K562 (cell line): ENCODE results near the gene PIK3CD. TPM values are rescaled to one million over a fixed set of nuclear protein-coding genes. Genes with fewer than 3 reads are reported as not detected.
A peak's percentile ranks its signal among the peaks of the same experiment; 100 is the strongest.

ENCODE experiments used
- ERF ChIP-seq: fragments of 450-650 bp; formaldehyde crosslinking; IDR thresholded peaks from 2 replicates; pipeline ENCODE4 v1.4.0; 2020; ENCODE audit warnings: mild to moderate bottlenecking, mixed read lengths
- HCFC1 ChIP-seq: IDR thresholded peaks from 2 replicates; pipeline ENCODE4 v1.6.1; 2012; ENCODE audit warnings: low read depth, low read length, improper control_type of control experiment
- HDGF ChIP-seq: fragments of 450-650 bp; IDR thresholded peaks from 2 replicates; pipeline ENCODE4 v1.6.1; 2016
- JUND ChIP-seq, 2 experiments: IDR thresholded peaks; 2 replicates in 1 of 2; 3 replicates in 1 of 2; pipeline ENCODE4 v1.6.1; 2011; ENCODE audit warnings: borderline replicate concordance in 2 of 2, low read depth in 2 of 2, low read length in 2 of 2, improper control_type of control experiment in 1 of 2, missing biosample characterization in 1 of 2, missing genetic modification characterization in 1 of 2, missing genetic modification reagents in 1 of 2
- MXI1 ChIP-seq: IDR thresholded peaks from 2 replicates; pipeline ENCODE4 v1.6.1; 2011; ENCODE audit warnings: low read depth, mild to moderate bottlenecking, improper control_type of control experiment, low read length
- NFE2L1 ChIP-seq: fragments of 450-650 bp; IDR thresholded peaks from 2 replicates; pipeline ENCODE4 v1.6.1; 2016; ENCODE audit warnings: missing genetic modification characterization, low read depth, mild to moderate bottlenecking, missing compliant biosample characterization, moderate library complexity, borderline replicate concordance
- NR3C1 ChIP-seq: sonication (generic); formaldehyde crosslinking; IDR thresholded peaks from 2 replicates; pipeline ENCODE4 v1.8.1; 2022; ENCODE audit warnings: missing genetic modification reagents
- PURB ChIP-seq: sonication (generic); formaldehyde crosslinking; IDR thresholded peaks from 2 replicates; pipeline ENCODE4 v1.9.0; 2021; ENCODE audit warnings: low read depth, mild to moderate bottlenecking, missing genetic modification reagents
- YY1 ChIP-seq, 3 experiments: IDR thresholded peaks; 2 replicates each; pipeline ENCODE4 v1.6.1; 2011; ENCODE audit warnings: low read length in 2 of 3, mild to moderate bottlenecking in 2 of 3, moderate library complexity in 2 of 3, borderline replicate concordance in 1 of 3, control low read depth in 1 of 3, low read depth in 1 of 3; ENCODE audit not compliant: insufficient read depth in 3 of 3, insufficient replicate concordance in 2 of 3, control insufficient read depth in 1 of 3, insufficient read length in 1 of 3; ENCODE audit errors: extremely low read depth in 1 of 3
- ZNF134 ChIP-seq: fragments of 250-450 bp; sonication (Bioruptor Pico); conservative IDR thresholded peaks from 2 replicates; pipeline ENCODE4 v1.4.0; 2020
- ZNF175 ChIP-seq: fragments of 200-800 bp; sonication (Bioruptor generic); IDR thresholded peaks from 2 replicates; pipeline ENCODE4 v1.6.1; 2016; ENCODE audit warnings: low read depth, mild to moderate bottlenecking, missing genetic modification characterization, missing compliant biosample characterization
- ZNF197 ChIP-seq: fragments of 200-800 bp; sonication (Bioruptor generic); IDR thresholded peaks from 2 replicates; pipeline ENCODE4 v1.6.1; 2016; ENCODE audit warnings: low read depth, missing genetic modification characterization, missing compliant biosample characterization
- ZNF583 ChIP-seq: fragments of 250-450 bp; sonication (Bioruptor Pico); IDR thresholded peaks from 2 replicates; pipeline ENCODE4 v1.4.0; 2020
- polyA plus RNA-seq, 8 experiments: library from polyadenylated mRNA; depleted of rRNA in 4 of 8; stranded (reverse) in 5 of 8; unstranded in 3 of 8; fragments of >200 nt; fragmentation: Nextera tagmentation in 2 of 8; fragmentation: Illumina TruSeq in 1 of 8; extraction: Ambion mirVana in 2 of 8; extraction: Trizol in 1 of 8; gene quantifications; 2 replicates each; pipeline versions ENCODE4 v1.2.1 to v1.2.3, GENCODE V29; 2011 to 2014; ENCODE audit warnings: inconsistent platforms in 1 of 8, missing spikeins in 1 of 8
- total RNA-seq, 7 experiments: library from RNA; depleted of rRNA in 6 of 7; stranded (reverse); fragments of >200 nt in 6 of 7; fragmentation: Illumina TruSeq in 2 of 7; extraction: Trizol in 2 of 7; gene quantifications; 2 replicates each; pipeline versions ENCODE4 v1.2.1 to v1.2.3, GENCODE V29; 2011 to 2021; ENCODE audit warnings: low replicate concordance in 1 of 7
- TF ChIP-seq, protein P1 (sequence below), 2 experiments: fragments of 450-650 bp; IDR thresholded peaks; 2 replicates each; pipeline ENCODE4 v1.6.1; 2016
- TF ChIP-seq, protein P2 (sequence below): fragments of 250-450 bp; sonication (Bioruptor Pico); IDR thresholded peaks from 2 replicates; pipeline ENCODE4 v1.8.0; 2021; ENCODE audit warnings: moderate library complexity, mild to moderate bottlenecking, inconsistent platforms

The PIK3CD gene
- total and polyA plus RNA-seq, 9 of the 15 experiments (the other 6 are each of a cell fraction or from before 2014, with no cell fraction given) = 1.8 to 20.8 (median 7.2) TPM

DNA sequence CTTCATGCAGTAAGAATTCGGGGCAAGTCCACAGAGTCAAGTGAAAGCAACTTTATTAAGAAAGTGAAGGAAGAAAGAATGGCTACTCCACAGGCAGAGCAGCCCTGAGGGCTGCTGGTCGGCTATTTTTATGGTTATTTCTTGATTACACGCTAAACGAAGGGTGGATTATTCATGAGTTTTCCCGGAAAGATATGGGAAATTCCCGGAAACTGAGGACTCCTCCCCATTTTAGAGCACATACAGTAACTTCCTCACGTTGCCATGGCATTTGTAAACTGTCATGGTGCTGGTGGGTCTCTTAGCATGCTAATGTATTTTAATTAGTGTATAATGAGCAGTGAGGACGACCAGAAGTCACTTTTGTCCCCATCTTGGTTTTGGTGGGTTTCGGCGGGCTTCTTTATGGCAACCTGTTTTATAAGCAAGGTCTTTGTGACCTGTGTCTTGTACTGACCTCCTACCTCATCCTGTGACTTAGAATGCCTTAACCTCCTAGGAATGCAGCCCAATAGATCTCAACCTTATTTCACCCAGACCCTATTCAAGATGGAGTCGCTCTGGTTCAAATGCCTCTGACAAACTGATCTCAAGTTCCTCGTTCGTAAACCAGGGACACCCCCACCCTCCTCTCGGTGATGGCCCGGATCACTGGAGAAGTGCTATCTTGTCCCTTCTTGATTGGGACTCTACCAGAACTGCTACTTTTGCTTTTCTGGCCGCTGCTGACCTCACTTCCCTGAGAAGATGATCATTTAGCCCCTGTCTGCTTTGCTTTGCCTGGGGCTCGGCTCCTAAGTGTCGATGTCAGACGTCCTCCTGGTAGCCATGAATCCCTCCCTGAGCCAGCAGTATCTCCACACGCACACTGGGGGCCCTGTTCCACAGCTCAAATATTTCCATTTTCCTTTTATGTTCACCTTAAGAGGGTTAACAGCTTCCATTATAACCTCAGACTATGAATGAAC, 123.5 kb downstream of the PIK3CD start (continued):
- TF ChIP-seq ERF (peak; percentile 88; the same call in 1 of the 2 replicates), ZNF583 (CRISPR knock-in tag) (peak; percentile 93), HDGF (no peak), ZNF197 (CRISPR knock-in tag) (0 out of 2 replicates have a peak, but pooled peaks have one; percentile 42), HCFC1 (0 out of 2 replicates have a peak, but pooled peaks have one; percentile 12), ZNF134 (CRISPR knock-in tag) (peak; percentile 53; the same call in 1 of the 2 replicates), YY1 (IDR thresholded peaks at IDR 0.05; ENCODE audit: borderline replicate concordance in 1 of 3, control insufficient read depth in 1 of 3, extremely low read depth in 1 of 3, insufficient read depth in 3 of 3, insufficient read length in 1 of 3, insufficient replicate concordance in 2 of 3, low read depth in 1 of 3, low read length in 2 of 3) (peak in 1 of 3 experiments; percentile 30), MXI1 (peak; percentile 80; the same call in 1 of the 2 replicates), JUND (IDR thresholded peaks at IDR 0.05; ENCODE audit: borderline replicate concordance, low read depth, low read length) (peak; percentile 61), JUND (tag; IDR thresholded peaks at IDR 0.05; ENCODE audit: borderline replicate concordance, low read depth, low read length) (peak; percentile 41; the same call in 2 of the 3 replicates), PURB (CRISPR knock-in tag) (no peak), ZNF175 (CRISPR knock-in tag) (peak; percentile 94), NR3C1 (CRISPR knock-in tag) (no peak), NFE2L1 (peak; percentile 47; the same call in 1 of the 2 replicates)
- TF ChIP-seq, protein P1, sequence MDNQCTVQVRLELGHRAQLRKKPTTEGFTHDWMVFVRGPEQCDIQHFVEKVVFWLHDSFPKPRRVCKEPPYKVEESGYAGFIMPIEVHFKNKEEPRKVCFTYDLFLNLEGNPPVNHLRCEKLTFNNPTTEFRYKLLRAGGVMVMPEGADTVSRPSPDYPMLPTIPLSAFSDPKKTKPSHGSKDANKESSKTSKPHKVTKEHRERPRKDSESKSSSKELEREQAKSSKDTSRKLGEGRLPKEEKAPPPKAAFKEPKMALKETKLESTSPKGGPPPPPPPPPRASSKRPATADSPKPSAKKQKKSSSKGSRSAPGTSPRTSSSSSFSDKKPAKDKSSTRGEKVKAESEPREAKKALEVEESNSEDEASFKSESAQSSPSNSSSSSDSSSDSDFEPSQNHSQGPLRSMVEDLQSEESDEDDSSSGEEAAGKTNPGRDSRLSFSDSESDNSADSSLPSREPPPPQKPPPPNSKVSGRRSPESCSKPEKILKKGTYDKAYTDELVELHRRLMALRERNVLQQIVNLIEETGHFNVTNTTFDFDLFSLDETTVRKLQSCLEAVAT (IDR thresholded peaks at IDR 0.05) = no peak
- TF ChIP-seq, protein P2, sequence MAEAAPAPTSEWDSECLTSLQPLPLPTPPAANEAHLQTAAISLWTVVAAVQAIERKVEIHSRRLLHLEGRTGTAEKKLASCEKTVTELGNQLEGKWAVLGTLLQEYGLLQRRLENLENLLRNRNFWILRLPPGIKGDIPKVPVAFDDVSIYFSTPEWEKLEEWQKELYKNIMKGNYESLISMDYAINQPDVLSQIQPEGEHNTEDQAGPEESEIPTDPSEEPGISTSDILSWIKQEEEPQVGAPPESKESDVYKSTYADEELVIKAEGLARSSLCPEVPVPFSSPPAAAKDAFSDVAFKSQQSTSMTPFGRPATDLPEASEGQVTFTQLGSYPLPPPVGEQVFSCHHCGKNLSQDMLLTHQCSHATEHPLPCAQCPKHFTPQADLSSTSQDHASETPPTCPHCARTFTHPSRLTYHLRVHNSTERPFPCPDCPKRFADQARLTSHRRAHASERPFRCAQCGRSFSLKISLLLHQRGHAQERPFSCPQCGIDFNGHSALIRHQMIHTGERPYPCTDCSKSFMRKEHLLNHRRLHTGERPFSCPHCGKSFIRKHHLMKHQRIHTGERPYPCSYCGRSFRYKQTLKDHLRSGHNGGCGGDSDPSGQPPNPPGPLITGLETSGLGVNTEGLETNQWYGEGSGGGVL (CRISPR knock-in tag) = no peak
